HG03039 (cell line): ENCODE results near the gene TOMM7.
A peak's percentile ranks its signal among the peaks of the same experiment; 100 is the strongest.
"Not testable (repeated sequence)": the region's sequence is repeated elsewhere in the genome, so short reads cannot be mapped to it uniquely, and the experiment has no call there.

Experiments used
- ATAC-seq: cut with Tn5 transposase; IDR thresholded peaks from one replicate; pipeline ENCODE4 v1.9.1; 2021; ENCODE audit warnings: mild to moderate bottlenecking, moderate library complexity; ENCODE audit not compliant: unreplicated experiment

TOMM7 gene

DNA sequence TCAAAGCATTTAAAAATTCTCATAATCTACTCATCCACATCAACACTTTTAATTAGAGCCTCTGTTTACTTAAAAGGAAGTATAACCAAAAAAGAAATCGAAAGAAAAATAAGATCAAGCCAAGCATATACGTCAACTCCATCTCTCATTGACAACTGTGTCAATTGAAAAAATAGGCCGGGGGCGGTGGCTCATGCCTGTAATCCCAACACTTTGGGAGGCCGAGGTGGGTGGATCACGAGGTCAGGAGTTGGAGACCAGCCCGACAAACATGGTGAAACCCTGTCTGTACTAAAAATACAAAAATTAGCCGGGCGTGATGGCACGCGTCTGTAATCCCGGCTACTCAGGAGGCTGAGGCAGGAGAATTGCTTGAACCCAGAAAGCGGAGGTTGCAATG is 32.0 kb downstream of the TOMM7 start:
- ATAC-seq: not testable (repeated sequence)

DNA sequence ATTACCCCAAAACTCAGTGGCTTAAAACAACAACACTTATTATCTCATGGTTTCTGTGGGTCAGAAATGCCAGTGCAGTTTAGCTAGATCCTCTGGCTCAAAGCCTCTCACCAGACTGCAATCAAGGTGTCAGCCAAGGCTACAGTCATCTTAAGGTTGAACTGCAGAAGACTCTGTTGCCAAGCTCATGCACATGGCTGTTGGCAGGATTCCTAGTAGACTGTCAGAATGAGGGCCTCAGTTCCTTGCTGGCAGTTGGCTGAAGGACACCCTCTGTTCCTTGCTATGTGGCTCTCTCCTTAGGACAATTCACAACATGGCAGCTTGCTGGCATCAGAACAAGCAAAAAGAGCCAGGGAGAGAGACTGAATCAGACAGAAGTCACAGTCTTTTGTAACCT is 34.7 kb downstream of the TOMM7 start:
- ATAC-seq: no peak

DNA sequence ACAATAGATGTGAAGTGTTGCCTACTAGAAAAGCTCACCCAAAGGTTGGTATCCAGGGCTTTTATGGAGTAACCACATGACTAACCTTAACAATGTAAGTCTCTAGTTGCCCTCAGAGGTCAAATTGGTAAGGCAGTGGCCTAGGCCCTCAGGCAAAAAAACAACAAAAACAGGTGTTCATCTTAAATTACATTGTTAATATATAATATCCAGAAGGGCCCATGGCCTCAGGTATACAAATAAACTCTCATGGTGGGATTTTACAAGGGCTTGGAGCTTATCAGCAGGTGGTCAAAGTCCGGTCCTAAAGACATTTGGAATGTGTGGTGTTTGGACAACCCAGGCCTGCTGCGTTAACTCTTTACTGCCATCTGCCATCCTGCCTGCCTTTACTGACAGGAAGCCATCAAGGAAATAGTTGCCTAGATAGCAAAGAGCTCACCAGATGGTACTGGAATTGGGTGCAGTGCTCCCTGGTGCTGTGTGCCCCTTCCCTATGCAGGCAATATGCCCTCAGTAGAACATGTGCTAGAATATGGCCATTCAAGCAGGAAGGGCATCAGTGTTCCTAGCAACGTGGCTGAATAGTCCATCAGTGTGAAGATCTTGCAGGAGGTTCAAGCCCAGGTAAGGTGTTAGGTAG is 36.2 kb downstream of the TOMM7 start:
- ATAC-seq: no peak

DNA sequence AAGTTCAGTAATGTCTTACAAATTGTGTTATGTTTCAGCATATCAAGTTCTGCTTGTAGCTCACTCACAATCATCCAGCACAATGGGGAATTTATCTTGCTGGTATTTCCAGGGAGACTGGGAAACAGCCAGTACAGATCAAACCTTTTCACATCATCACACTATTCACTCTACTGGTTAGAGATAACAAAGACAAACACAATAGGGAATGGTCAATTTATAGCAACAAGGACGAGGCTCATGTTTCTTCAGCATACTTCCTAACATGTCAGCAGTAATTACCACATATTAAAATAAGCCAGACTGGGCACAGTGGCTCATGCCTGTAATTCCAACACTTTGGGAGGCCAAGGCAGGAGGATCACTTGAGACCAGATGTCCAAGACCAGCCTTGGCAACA is 38.3 kb downstream of the TOMM7 start:
- ATAC-seq: no peak

DNA sequence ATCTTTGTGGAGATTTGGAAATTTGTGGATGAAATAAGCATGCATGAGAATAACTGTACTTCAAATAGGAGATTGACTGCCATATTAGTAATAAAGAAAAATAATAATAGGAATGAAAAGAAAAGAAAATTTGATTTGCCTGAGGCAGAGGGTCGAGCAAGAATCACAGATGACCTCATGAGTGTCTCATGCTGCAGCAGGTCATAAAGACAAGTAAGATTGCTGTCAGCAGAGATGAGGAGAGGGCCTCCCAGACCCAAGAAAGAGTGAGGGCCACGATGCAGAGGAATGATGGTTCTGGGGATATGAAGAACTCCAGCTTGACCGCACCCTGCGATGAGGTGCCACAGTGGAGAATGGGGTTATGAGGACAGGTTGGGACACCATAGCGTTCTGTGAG is 39.2 kb downstream of the TOMM7 start:
- no peak for ATAC-seq

DNA sequence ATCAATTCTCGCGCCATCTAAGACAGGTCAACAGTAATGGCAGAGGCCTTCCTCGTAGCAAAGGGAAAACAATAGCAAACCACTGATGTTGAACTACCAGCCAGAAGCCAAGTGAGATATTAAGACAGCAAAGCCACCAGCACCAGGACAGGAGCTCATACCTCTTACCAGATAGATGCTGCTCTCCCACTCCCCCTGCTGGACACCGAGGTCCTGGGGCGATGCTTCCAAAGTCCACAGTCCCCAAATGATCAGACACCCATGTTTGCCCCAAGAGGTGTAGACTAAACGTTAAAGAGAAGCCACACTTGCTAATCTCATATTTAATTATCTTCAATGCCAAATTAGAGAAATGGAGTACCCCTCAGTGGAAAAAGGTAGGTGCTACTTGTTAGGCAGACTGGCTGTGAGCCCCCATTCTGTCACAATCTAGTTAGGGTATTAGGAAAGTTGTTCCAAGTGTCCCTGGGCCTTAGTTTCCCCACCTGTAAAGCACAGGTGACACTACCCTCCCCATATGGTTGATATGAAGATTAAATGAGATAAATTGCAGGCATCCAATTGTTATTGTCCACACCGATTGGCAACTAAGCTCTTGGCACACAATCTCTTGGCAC is 39.9 kb downstream of the TOMM7 start:
- ATAC-seq: no peak

DNA sequence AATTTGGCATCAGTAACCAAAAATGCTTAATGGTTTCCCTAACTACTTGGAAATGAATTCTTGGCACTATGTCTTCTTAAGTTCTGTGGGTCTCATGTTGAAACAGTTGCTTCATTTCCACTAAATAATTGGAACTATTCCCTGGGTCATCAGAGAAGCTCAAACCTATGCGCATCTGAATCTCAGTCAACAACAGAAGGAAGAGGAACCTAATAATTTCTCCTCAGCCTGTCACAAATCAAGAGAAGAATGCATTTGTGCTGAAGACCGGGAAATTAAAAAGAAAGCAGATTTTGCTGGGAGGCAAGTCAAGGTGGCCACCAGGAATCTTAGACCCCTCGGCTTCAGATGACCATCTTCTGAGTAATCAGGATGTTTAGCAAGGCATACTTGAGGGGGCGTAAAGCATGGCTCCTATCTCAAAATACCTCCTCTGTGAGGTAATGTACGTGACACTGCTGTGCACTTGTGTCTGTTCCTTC is 41.4 kb downstream of the TOMM7 start:
- ATAC-seq: no peak

DNA sequence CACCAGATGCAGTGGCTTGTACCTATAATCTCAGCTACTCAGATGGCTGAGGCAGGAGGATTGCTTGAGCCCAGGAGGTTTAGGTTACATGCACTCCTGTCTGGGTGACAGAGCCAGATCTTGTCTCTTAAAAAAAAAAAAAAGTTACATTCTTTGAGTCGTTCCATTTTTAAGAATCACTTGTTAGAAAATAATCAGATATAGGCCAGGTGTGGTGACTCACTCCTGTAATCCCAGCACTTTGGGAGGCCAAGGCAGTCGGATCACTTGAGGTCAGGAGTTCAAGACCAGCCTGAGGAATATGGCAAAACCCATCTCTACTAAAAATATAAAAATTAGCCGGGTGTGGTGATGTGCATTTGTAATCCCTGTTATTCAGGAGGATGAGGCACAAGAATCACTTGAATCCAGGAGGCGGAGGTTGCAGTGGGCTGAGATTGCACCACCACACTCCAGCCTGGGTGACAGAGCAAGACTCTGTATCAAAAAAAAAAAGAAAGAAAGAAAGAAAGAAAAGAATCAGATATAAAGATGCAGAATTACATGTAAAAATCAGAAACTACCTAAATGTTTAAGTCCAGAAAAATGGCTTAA is 42.8 kb downstream of the TOMM7 start:
- not testable (repeated sequence) for ATAC-seq

DNA sequence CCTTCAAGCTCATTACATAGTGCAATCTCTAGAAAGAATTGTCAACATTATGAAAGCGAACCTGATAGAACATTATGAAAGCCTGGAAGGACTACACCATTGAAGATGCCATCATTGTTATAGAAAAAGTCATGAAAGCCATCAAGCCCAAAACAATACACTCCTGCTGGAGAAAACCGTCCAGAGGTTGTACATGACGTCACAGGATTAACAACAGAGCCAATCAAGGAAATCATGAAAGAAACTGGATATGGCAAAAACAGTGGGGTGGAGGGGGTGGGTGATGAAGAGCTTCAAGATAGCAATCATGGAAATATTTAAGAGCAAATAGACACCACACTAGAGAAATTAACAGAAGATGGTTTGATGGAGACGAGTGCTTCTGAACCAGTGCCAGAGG is 45.7 kb downstream of the TOMM7 start:
- ATAC-seq: no peak

DNA sequence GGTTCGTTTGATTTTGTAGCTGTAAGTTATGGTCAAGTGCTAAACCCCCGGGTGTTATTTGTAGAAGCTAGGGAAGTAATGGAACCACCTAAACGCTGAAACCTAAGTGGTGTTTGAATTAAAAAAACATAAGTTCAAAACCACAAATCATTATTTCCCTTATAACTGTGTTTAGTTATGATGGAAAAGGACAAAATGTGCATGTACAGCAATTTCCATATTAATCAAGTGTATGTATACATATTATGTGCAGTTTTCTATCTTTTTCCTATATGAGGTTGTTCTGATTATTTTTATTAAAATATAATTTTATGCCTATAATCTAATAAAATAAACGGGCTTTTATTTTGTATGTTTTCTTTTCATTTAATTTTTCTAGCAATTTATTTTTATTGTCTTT is 49.8 kb downstream of the TOMM7 start:
- ATAC-seq: no peak

DNA sequence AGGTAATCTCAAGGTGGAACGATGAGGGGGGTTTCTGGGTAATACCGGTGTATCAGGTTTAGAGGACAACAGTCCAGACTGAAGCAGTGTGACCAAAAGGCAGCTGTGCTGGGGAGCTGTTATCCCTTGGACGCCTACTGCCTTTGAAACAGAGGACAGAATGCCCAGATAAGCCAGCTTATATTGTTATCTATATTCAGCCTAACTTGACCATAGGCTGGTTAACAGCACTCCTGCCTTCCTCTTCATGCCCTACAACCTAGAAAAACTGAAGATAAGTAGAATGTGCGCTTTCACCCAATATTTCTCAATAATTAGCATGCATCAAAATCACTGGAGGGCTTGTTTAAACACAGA is 50.8 kb downstream of the TOMM7 start:
- ATAC-seq: no peak

DNA sequence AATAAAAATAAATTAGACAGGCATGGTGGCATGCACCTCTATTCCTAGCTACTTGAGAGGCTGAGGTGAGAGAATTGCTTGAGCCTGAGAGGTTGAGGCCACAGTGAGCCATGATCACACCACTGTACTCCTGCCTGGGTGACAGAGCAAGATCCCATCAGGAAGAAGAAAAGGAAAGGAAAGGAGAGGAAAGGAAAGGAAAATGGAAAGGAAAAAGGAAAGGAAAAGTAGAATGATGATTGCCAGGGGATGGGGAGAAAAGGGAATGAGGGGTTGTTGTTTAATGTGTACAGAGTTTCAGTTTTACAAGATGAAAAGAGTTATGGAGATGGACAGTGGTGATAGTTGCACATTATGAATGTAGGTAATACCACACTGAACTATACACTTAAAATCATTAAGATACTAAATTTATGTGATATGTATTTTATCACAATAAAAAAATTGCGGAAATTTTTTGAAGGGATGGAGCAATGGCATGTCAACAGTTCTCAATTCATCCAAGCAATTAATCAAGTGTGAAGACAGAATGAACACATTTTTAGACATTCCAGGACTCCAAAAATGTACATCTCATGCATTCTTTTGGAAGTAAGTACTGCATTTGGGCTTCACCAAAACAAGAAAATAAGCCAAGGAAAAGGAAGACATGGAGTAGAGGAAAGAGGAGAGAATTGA is 51.3 kb downstream of the TOMM7 start:
- ATAC-seq: no peak

DNA sequence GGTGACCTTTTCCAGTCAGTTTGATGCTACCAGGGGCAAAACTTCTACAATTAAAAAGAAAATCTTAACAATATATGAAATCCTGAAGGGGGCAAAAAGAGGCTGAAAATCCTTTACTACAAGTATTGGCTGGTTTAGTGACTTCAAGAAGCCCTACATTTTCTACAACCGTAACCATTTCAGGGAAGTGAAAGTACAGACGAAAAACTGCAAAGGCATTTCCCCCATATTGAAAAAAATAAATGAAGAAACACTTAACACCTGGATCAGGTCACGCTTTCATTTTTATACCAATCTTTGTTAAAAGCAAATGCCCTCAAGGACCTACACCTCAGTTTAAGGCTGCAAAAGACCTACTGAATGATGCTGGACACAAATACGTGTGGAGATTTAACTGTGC is 57.0 kb downstream of the TOMM7 start:
- peak; percentile 70 for ATAC-seq
